Heart left ventricle (tissue), 16 donors: ENCODE measurements around the gene FKBP1A. TPM values are rescaled to one million over a fixed set of nuclear protein-coding genes. Genes with fewer than 3 reads are reported as not detected.
A peak's percentile ranks its signal among the peaks of the same experiment; 100 is the strongest.

ENCODE experiments used
- ATAC-seq, 4 donors: fragments of 200-7000 bp; cut with Tn5 transposase; one replicate each; pipeline ENCODE4 v1.9.1; 2020 to 2022; ENCODE audit warnings: moderate library complexity in 4 of 4, mild to moderate bottlenecking in 3 of 4, moderate number of reproducible peaks in 1 of 4
- DNase-seq, 5 donors: peaks; one replicate each; pipeline ENCODE4 v3.0.0-alpha.2; 2020
- H3K27ac ChIP-seq, 12 donors: fragments of 200-600 bp; sonication (generic) in 4 of 12; one replicate each; pipeline versions ENCODE4 v1.5.0 to v1.8.0; 2016 to 2022; ENCODE audit warnings: mild to moderate bottlenecking in 2 of 12
- H3K27me3 ChIP-seq, 9 donors: fragments of 200-600 bp; sonication (generic) in 2 of 9; one replicate each; pipeline versions ENCODE4 v1.5.1 to v1.8.0; 2016 to 2022; ENCODE audit warnings: mild to moderate bottlenecking in 3 of 9
- H3K36me3 ChIP-seq, 9 donors: fragments of 200-600 bp; sonication (generic) in 2 of 9; one replicate each; pipeline versions ENCODE4 v1.5.0 to v1.8.0; 2018 to 2022; ENCODE audit warnings: mild to moderate bottlenecking in 2 of 9
- H3K4me1 ChIP-seq, 12 donors: fragments of 200-600 bp; sonication (generic) in 4 of 12; one replicate each; pipeline versions ENCODE4 v1.5.0 to v1.8.0; 2016 to 2022; ENCODE audit warnings: mild to moderate bottlenecking in 3 of 12
- H3K4me3 ChIP-seq, 12 donors: fragments of 200-600 bp; sonication (generic) in 4 of 12; one replicate each; pipeline versions ENCODE4 v1.5.0 to v1.8.0; 2017 to 2022; ENCODE audit warnings: mild to moderate bottlenecking in 9 of 12, moderate library complexity in 4 of 12
- H3K9me3 ChIP-seq, 12 donors: fragments of 200-600 bp; sonication (generic) in 4 of 12; one replicate each; pipeline versions ENCODE4 v1.5.0 to v1.8.0; 2016 to 2022; ENCODE audit warnings: mild to moderate bottlenecking in 1 of 12
- CTCF ChIP-seq, 12 donors: fragments of 200-600 bp; sonication (generic) in 4 of 12; IDR thresholded peaks; one replicate each; pipeline versions ENCODE4 v1.5.0 to v1.8.0; 2018 to 2022; ENCODE audit warnings: antibody characterized with exemption in 12 of 12, mild to moderate bottlenecking in 5 of 12
- POLR2A ChIP-seq, 2 donors: fragments of 450-650 bp; IDR thresholded peaks; one replicate each; pipeline ENCODE4 v1.6.1; 2017; ENCODE audit warnings: antibody characterized with exemption in 2 of 2, mild to moderate bottlenecking in 2 of 2, moderate library complexity in 2 of 2
- WGBS, 4 donors: extraction: QIAGEN DNeasy Blood & Tissue Kit in 2 of 4; methylation state at CpG; one replicate each; pipeline versions ENCODE4 v1.1.5 to v1.1.7; 2013 to 2018; 5-methylcytosine and 5-hydroxymethylcytosine counted together
- intact Hi-C, 10 donors: fragments of 100-400 bp; cut with DNase I; formaldehyde crosslinking; loops; one replicate each; pipeline versions ENCODE4 v1.11.1 to v1.14.2; 2022
- polyA plus RNA-seq, 2 donors: library from polyadenylated mRNA; stranded (reverse); fragments of 200-250 nt; gene quantifications; one replicate each; pipeline ENCODE4 v1.2.3, GENCODE V29; 2013
- total RNA-seq, 9 donors: library from RNA; depleted of rRNA in 2 of 9; stranded (reverse); fragments of >200 nt in 2 of 9; fragmentation: NEBNext Ultra II Directional in 3 of 9; extraction: Animal tissue kit (Norgen Biotek cat#: 25700) in 3 of 9; gene quantifications; one replicate each; pipeline versions ENCODE4 v1.1.0 to v1.2.4, GENCODE V29; 2016 to 2023
- donor health status: ischemic (EF 13 %, LVEDD 7.1; RV severe dilation, severe dysfunction).
- donor health status: healthy with polysubstance abuse.
- donor health status: DM: no; HTN: yes; CAD: no.
- donor health status: DM: no; HTN: no; CAD: no.
- donor health status: ischemic (EF 25% LVEDD 6.9; RV normal size, moderate dysfunction).
- donor health status: ischemic (EF 25% LVEDD 5.7; RV mildly dilated, moderate dysfunction).
- donor health status: healthy.
- donor health status: DM: yes; HTN: yes; CAD: no.
- donor health status: ischemic (EF 35%, LVEDD 5.7; RV mildly dilated, moderate dysfunction).
- donor health status: nonischemic (EF 11% LVEDD 7.7; RV severe dilation, severe dysfunction).
- donor health status: DM: yes; HTN: yes; CAD: no.
- donor health status: PGD.
- donor health status: ischemic (EF 29% LVEDD 5.4; RV normal size, mild dysfunction).
- donor health status: nonischemic (EF 23%, LVEDD 6.1; RV moderate dilation, normal function).

The FKBP1A gene
- total and polyA plus RNA-seq, 11 donors, result 71.3 to 401 (median 144) TPM

DNA sequence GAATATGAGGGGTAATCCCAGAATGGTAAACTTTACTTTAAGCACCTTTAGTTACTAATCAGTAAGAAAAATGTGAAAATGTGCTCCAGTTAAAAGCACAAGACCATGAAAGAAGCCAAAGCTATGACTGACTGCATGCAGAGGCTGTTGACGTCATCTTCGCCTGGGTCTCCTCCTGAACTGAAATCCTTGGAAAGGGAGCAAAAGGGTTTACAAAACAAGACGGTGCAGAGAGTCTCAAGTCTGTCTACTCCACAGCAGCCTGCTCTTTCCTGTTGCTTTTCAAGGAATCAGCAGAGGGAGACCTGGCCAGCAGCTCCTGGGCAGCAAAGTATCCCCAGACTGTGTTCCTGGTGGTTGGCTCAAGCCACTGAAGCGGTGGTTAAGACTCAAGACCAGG, 10.2 kb downstream of the FKBP1A start:
- no peak for DNase-seq
- ATAC-seq, result peak in 2 of 4 donors; percentile 8 to 9
- no peaks in the 10 kb centered on the region for H3K9me3 ChIP-seq
- no peak for TF ChIP-seq CTCF (IDR thresholded peaks at IDR 0.05)
- TF ChIP-seq POLR2A (IDR thresholded peaks at IDR 0.05), result no peak
- no peaks in the 10 kb centered on the region for H3K27me3 ChIP-seq
- intact Hi-C loops, result loop anchor here in 1 of 10 donors (5.0 kb wide), 1 partner anchor 50 kb away; no protein-coding TSS in a partner anchor
- 66 to 77% (median 70%) methylated on average over 4 of the region's 4 CpGs for WGBS, 4 donors
- peaks cover 0 to 99% (median 72%) of the 10 kb centered on the region in 12 donors for H3K4me1 ChIP-seq
- H3K36me3 ChIP-seq, result peaks cover 0 to 47% (median 0%) of the 10 kb centered on the region in 9 donors
- no peak overlapping the region for H3K4me3 ChIP-seq
- H3K27ac ChIP-seq, result peak overlapping the region in 10 of 12 donors; percentile 23 to 60 (median 39)

DNA sequence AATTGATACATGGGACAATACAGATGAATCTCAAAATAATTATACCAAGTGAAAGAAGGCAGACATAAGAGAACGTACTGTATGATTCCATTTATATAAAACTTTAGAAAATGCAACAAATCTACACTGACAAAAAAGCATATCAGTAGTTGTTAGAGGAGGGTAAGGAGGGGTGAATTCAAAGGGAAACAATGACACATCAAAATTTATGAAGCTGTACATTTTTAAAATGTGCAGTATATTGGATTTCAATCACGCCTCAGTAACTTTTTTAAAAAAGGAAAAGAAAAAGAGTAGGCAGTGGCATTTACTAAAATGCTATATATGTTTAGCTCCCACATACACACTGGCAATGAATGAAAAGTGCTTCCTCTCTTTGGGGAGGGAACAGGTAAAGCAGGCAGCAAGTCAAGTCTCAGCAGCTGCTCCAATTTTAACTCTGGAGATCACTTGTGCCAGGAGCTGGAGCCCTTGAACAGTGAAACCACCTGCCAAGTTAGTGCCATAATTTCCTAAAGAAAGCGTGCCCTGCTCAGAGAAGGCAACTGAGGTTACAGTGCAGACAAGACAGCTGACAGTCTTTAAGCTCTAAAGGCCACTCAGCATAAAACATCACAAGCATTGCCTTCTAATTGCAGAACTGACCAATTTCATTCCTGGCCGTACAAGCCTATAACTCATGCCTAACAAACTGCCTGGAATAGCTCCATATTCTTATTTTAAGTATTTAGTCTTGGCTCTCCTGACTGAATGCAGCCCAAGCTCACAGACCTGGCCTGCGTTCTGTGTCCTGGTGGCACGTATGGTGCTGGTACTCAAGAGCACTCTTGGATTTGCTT, 10.9 kb downstream of the FKBP1A start:
- WGBS, 4 donors, result 46 to 52% (median 51%) methylated on average over 6 of the region's 6 CpGs
- peaks cover 0 to 99% (median 78%) of the 10 kb centered on the region in 12 donors for H3K4me1 ChIP-seq
- DNase-seq (peak in 1 of 5 donors; percentile 31), ATAC-seq (peak; percentile 31 to 78 (median 62))
- H3K36me3 ChIP-seq, result peaks cover 0 to 45% (median 0%) of the 10 kb centered on the region in 9 donors
- no peak overlapping the region for H3K4me3 ChIP-seq
- H3K9me3 ChIP-seq, result no peaks in the 10 kb centered on the region
- H3K27ac ChIP-seq, result peak overlapping the region in 10 of 12 donors; percentile 23 to 60 (median 39)
- H3K27me3 ChIP-seq, result no peaks in the 10 kb centered on the region
- TF ChIP-seq CTCF (IDR thresholded peaks at IDR 0.05), result no peak
- TF ChIP-seq POLR2A (IDR thresholded peaks at IDR 0.05), result no peak
- intact Hi-C loops, result loop anchor here in 1 of 10 donors (5.0 kb wide), 1 partner anchor 50 kb away; no protein-coding TSS in a partner anchor

GRCh38 chr20:1378735-1379125, 14.1 kb downstream of the FKBP1A start:
- Histone ChIP-seq H3K27ac (peak overlapping the region in 3 of 12 donors; percentile 63 to 88 (median 68)), H3K36me3 (peaks cover 0 to 36% (median 4%) of the 10 kb centered on the region in 9 donors), H3K27me3 (no peaks in the 10 kb centered on the region), H3K4me3 (no peak overlapping the region), H3K4me1 (peaks cover 3 to 100% (median 95%) of the 10 kb centered on the region in 12 donors), H3K9me3 (no peaks in the 10 kb centered on the region)
- TF ChIP-seq POLR2A (IDR thresholded peaks at IDR 0.05) (no peak), CTCF (IDR thresholded peaks at IDR 0.05) (no peak)
- no peak for DNase-seq
- intact Hi-C loops, result loop anchor here in 2 of 10 donors (5.0 kb wide), 2 partner anchors 41 to 46 kb away; no protein-coding TSS in a partner anchor
- no peak for ATAC-seq
- 80 to 86% (median 82%) methylated on average over 6 of the region's 6 CpGs for WGBS, 4 donors
